Neural cell (in vitro differentiated cells): Measurements from ENCODE around the gene NCKAP5.

Experiments used
- CTCF ChIP-seq: fragments of 450-650 bp; IDR thresholded peaks from 2 replicates; pipeline ENCODE4 v1.5.1; 2014; ENCODE audit warnings: antibody characterized with exemption, mild to moderate bottlenecking, moderate library complexity; ENCODE audit not compliant: poor library complexity, severe bottlenecking
- EP300 ChIP-seq: fragments of 450-650 bp; conservative IDR thresholded peaks from 2 replicates; pipeline ENCODE4 v1.6.1; 2014; ENCODE audit warnings: antibody characterized with exemption, mild to moderate bottlenecking, moderate library complexity; ENCODE audit not compliant: poor library complexity, severe bottlenecking
- EZH2 ChIP-seq: fragments of 200-600, 300-800 bp; shearing (Covaris generic), sonication (generic); IDR thresholded peaks from 2 replicates; pipeline ENCODE4 v1.6.1; 2014; ENCODE audit warnings: antibody characterized with exemption, low read length, borderline replicate concordance, mild to moderate bottlenecking; ENCODE audit not compliant: insufficient read depth, poor library complexity, severe bottlenecking
- MXI1 ChIP-seq: fragments of 450-650 bp; conservative IDR thresholded peaks from 2 replicates; pipeline ENCODE4 v1.6.1; 2014; ENCODE audit warnings: antibody characterized with exemption, mild to moderate bottlenecking; ENCODE audit not compliant: poor library complexity, severe bottlenecking
- POLR2AphosphoS5 ChIP-seq: IDR thresholded peaks from 2 replicates; pipeline ENCODE4 v1.6.1; 2012
- RAD21 ChIP-seq: fragments of 450-650 bp; conservative IDR thresholded peaks from 2 replicates; pipeline ENCODE4 v1.6.1; 2014; ENCODE audit warnings: antibody characterized with exemption, mild to moderate bottlenecking, moderate library complexity
- REST ChIP-seq: IDR thresholded peaks from 2 replicates; pipeline ENCODE4 v1.6.1; 2012; ENCODE audit warnings: borderline replicate concordance
- SMC3 ChIP-seq: fragments of 450-650 bp; conservative IDR thresholded peaks from 2 replicates; pipeline ENCODE4 v1.6.1; 2014; ENCODE audit warnings: antibody characterized with exemption, mild to moderate bottlenecking, moderate library complexity; ENCODE audit not compliant: poor library complexity
- TAF1 ChIP-seq: IDR thresholded peaks from 2 replicates; pipeline ENCODE4 v1.6.1; 2012; ENCODE audit warnings: low read depth

- TF ChIP-seq CTCF = no peak
- no peak for TF ChIP-seq EZH2
- TF ChIP-seq RAD21 = no peak
- TF ChIP-seq EP300 = no peak
- no peak for TF ChIP-seq POLR2AphosphoS5
- TF ChIP-seq REST = no peak
- no peak for TF ChIP-seq TAF1
- no peak for TF ChIP-seq SMC3
- no peak for TF ChIP-seq MXI1
Measured at GRCh38 chr2:133197156-133197555, 371.1 kb downstream of the NCKAP5 start.
